Measurements from ENCODE around the gene THAP7. TPM values are rescaled to one million over a fixed set of nuclear protein-coding genes. Genes with fewer than 3 reads are reported as not detected.
"Not testable (repeated sequence)": the region's sequence is repeated elsewhere in the genome, so short reads cannot be mapped to it uniquely, and the experiment has no call there.

The THAP7 gene, protein sequence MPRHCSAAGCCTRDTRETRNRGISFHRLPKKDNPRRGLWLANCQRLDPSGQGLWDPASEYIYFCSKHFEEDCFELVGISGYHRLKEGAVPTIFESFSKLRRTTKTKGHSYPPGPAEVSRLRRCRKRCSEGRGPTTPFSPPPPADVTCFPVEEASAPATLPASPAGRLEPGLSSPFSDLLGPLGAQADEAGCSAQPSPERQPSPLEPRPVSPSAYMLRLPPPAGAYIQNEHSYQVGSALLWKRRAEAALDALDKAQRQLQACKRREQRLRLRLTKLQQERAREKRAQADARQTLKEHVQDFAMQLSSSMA
- total RNA-seq, result 16.2 and 18.8 TPM in 2 replicates

DNA sequence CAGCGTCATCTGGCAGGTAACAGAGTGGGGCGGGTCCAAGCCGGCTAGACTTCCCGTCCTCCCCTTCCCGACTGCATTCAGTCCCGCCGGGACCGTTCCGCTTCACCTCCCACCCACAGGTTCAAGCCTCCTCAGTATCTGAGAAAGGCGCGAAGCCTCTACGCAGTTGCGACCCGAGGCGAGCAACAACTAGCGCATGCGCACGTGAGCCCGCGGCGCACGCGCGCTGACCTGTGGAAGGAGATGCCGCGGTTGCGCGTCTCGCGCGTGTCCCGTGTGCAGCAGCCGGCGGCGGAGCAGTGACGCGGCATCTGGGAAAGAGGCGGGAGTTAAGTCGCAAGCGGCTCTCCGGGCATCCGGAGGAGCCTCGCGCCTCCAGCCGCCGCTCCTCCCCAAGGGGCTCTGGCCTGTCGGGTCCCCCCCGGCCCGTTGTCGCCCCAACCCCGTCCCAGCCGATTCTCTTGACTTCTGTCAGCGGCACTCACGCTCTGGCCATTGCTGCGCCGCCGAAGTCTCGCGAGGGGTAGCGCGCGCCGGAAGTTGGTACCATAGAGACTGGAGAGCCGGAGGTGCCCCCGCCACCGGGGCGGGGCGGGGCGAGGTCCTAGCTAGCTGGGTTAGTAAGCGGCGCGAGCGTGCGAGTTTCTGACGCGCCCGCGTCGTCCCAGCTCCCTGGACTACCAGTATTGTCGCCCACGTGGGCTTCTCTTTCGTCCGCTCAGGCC, at the start of gene THAP7:
Gene THAP7, minus strand, starts transcription at position 518 of the 725 bp plus-strand sequence. Its CDS starts 207 bp downstream, at position 311.
- DNase-seq (ENCODE audit: low read depth, low spot score), result peak; percentile 76

DNA sequence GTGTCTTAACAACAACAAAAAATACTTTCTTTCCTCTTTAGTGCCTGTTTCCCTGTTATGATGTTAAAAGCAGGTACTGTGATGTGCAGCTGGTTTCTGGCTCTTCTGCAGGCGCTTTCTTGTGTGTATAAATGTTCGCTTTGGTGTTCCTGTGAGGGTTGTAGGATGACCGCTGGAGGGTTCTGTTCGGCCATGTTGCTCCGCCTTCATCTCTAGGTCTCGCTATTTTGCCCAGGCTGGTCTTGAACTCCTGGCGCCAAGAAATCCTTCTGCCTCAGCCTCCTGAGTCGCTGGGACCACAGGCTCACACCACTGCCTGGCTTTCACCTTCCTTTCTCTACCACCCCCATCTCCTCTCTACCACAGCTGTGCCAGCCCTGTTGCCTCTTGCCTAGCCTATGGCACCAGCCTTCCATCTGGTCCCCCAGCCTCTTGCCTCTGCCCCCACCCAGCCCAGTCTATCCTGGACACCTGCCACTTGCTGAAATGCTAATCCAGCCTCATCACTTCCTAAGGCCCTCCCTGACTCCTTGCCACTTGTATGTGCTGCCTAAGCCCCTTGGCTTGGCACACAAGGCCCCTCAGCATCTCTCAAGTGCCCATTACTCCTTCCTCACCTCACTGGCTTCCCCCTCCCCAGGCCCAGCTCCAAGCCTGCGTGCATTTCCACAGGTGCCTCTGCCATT, 49.4 kb upstream of the THAP7 start:
- DNase-seq (ENCODE audit: low read depth, low spot score), result no peak

DNA sequence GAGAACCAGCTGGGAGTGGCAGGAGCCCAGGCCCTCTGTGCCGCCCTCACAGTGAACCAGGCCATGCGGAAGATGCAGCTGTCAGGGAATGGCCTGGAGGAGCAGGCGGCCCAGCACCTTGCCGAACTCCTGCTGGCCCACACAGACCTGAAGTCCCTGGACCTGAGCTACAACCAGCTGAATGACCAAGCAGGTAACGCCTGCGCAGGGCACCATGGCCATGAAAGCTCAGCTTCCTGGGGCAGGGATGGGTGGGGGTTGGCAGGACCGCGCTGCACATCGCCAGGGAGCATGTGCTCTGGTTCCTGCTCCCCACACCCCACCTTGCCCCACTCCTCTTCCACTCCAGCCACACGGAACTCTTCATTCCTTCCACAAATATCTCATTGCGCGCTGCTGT, 47.0 kb upstream of the THAP7 start:
- not testable (repeated sequence) for DNase-seq (ENCODE audit: low read depth, low spot score)

DNA sequence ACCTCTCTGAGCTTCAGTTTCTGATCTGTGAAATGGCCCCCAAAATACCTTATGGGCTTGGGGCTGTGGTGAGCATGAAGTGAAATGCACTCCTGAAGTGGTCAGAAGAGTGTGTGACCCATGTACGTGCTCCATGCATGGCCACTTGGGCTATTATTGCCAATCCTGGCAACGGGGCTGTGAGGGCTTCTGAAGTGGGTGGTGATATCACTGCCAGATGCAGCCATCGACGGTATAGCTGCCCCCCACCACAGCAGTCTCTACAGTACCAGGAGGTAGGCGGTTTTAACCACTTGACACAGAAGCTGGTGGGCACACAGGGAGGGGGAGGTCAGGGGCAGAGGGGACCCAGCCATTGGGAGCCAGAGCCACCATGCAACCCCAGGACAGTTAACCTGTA, 46.5 kb upstream of the THAP7 start:
- not testable (repeated sequence) for DNase-seq (ENCODE audit: low read depth, low spot score)

DNA sequence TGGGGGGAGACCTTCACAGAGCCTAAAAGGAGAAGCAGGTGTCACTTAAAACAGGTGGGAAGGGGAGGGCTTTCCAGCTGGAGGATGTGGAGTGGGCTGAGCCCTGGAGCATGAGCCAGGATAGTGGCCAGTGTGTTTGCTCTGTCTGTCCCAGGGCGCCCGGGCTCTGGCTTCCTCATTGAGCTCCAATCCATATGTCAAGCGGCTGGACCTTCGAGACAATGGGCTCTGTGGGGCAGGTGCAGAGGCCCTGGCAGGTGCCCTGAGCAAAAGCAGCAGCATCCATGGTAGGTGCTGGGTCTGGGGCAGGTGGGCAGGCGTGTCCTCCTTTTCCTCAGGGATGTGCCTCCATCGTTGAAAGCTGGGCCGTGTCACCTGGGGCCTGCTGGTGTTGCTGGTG, 45.8 kb upstream of the THAP7 start:
- DNase-seq (ENCODE audit: low read depth, low spot score), result no peak

DNA sequence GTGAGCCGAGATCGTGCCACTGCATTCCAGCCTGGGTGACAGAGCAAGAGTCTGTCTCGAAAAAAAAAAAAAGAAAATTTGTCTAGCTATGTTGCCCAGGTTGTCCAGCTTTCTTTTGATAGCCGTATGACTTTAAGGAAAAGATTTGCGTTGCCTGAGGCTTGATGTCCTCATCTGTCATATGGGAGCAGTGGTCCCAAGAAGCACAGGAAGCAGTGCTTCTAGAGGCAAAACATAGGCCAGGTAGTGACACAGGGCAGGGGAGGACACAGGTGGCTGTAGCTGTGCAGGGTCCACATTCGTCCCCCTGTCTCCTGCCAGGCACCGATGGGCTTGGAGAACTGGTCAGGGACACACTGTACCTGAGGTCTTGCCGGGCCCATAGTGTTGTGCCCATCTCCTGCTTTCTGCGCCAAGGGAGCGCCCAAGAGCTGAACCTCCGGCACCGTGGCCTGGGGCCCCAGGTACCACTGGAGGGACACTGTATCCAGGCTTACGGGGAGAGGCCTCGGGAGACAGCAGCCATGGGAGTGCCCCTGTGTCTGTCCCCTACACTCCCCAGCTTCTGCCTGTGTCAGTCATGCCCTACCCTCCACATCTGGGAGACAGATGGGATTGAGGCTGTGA, 45.2 kb upstream of the THAP7 start:
- no peak for DNase-seq (ENCODE audit: low read depth, low spot score)

DNA sequence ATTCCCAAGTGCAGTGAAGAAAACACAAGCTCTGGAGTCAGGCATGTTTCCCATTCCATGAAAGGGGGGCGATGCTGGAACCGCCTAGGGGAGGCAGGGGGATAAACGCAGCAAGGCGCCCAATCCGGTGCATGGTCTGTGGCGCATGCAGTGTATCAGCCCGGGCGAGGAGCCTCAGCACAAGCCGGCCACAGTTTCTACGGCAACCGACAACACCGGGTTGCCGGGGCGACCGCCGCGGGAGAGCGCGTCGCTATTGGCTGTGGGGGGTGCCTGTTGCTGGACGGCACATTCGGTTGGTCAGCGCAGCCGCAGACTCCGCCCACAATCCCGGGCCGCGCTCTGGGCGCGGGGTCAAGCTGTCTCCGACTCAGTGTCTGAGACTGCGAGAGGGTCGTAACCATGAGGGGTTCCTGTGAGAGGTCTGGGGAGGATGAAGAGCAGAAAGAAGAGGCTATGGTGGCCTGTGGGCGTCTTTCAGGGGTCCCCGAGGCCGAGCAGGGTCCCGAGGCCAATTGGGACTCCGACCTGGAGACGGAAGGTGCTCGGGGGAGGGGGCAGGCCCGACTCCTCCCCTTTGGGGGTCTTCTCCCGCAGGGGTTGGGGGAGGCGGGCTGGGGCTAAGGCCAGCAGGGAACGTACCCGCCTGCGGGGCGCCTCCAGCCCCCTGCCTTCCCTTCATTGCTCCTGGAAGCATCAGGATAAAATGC, 43.8 kb upstream of the THAP7 start, which contains the start of gene LRRC74B:
Gene LRRC74B, plus strand, starts transcription at position 362 of the 710 bp plus-strand sequence. Its CDS starts 41 bp downstream, at position 403.
- DNase-seq (ENCODE audit: low read depth, low spot score), result peak; percentile 57

DNA sequence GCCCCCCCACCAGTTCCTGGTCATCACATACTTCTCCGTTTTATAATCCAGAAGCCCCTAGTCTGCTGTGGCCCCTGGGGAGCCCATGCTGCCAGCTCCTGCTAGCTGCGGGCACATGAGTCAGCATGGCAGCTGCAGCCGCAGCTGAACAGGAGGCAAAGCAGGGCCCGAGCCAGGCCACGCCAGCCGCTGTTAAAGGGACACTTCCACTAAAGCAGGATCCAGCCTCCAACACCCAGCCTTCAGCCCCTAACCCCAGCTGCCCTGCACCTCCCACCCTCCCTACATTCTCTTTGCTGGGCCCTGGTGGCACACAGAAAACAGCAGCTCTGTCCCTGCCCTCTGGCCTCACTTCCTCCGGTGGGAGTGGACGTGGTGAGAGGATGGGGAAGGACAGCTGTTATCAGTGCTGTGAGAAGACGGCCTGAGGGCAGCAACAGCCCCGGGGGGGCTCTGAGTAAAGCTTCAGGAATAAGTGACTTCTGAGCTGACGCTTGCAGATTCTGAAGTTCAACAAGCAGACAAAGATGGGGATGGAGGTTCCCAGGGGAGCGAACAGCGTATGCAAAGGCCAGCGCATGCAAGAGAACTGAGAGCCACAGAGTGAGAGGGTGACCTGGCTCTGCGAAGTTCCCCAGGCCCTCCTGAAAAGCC, 43.1 kb upstream of the THAP7 start:
- no peak for DNase-seq (ENCODE audit: low read depth, low spot score)

DNA sequence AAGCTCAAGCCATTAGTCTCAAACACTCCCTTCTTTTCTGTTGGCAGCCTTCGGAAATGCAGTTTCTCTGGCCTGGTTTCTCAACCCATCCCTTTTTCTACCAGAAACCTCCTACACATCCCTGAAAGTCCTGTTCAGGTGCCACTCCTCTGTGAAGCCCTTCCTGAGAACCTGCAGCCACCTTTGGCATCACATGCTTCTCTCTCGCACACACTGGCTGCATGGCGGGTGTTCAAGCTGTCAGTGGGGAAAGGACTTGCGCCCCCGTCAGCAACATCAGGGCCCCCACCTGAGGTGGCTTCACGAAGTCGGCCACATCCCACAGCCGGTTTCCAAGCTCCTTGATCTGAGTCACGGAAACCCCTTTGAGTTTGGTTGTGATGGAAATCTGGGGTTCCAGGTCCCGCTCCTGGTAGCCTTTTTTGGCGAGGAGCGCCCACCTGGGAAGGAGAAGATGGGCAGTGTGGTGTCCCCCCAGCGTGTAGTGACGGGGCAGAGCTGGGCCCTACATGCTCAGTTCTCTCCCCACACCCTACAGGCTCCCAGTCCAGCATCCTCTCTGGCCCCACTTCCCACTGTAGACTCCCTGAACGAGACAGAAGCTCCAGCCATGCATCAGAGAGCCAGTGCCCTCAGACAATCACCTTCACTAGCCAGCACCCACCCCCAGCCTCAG, 42.1 kb upstream of the THAP7 start:
- DNase-seq (ENCODE audit: low read depth, low spot score), result no peak

DNA sequence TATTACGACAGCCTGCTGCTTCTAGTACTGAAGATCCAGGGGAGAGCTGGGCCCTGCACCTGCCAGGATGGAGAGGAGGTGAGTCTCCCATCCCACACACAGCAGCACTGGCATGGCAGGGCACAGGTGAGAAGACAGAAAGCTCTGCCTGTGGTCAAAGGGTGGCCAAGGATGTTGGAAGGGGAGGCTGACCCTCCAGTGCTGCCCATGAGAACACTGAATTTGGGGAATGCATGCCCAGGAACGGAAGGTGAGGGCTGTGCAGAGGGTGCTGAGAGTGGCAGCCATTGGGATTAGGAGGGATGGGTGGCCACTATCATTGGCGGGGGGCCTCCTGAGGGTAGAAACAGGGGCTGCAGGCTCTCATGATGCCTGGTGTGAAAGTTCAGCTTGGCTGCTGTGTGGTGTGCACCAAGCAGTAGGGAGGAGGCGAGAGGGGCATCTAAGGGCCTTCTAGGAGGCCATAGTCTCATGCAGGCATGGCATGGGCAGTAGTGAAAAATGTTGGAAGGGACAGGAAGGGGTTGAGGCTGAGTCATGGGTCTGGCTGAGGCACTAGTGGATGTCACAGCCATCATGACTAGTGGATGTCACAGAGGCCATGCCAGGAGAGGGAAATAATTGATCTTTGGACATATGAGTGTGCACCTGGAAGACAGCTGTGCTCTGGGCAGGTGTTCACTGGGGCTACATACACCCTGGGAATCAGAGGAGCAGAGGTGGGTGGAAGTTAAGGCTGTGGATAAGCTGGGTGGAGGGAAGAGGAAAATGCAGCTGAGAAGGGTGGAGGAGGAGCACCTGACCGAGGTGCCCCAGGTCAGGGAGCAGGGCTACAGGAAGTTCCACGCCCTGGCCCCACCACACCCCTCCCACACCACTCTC, 41.3 kb upstream of the THAP7 start:
- DNase-seq (ENCODE audit: low read depth, low spot score), result no peak

DNA sequence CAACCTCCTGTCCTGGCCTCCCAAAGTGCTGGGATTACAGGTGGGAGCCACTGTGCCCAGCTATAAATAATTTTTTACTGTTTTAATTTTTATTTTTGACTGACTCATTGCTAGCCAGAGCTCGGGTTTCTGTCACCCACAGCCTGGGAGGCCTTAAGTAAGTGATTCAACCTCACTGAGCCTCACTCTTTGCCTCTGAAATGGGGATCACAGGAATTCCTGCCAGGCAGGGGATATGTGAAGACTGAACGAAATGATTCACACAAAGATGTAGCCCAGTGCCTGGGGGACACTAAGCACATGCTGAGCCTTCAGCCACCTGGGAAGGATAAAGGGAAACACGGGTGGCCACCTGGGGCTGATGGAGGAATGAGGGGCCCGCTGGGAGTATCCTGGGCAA, 40.0 kb upstream of the THAP7 start:
- no peak for DNase-seq (ENCODE audit: low read depth, low spot score)

DNA sequence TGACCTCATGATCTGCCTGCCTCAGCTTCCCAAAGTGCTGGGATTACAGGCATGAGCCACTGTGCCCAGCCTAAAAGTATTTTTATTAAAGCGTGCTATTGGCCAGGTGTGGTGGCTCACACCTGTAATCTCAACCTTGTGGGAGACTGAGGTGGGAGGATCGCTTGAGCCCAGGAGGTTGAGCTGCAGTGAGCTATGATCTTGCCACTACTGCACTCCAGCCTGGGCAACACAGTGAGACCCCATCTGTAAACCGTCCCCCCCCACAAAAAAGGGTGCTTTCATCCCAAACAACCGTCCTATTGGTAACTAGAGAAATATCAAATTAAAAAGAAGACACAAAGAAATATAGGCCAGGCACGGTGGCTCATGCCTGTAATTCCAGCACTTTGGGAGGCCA, 37.2 kb upstream of the THAP7 start:
- not testable (repeated sequence) for DNase-seq (ENCODE audit: low read depth, low spot score)

DNA sequence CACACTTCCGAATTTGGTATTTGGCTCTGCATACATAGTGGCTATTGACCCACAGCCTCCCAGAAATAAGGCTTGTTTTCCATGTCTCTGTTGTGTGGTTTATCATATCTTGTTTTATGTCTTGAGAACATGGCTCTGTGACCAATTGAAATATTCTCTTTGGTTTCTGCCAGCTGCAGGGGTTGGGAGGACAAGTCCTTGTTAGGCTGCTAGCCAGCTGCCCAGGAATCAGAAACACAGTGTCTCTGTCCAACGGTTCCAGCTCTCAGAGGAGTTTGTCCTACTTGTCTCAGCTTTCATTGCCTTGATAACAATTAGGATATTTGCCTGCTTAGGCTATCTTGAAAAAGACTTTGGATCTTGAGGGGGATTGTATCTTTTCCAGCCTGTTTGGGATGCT, 36.5 kb upstream of the THAP7 start:
- no peak for DNase-seq (ENCODE audit: low read depth, low spot score)

DNA sequence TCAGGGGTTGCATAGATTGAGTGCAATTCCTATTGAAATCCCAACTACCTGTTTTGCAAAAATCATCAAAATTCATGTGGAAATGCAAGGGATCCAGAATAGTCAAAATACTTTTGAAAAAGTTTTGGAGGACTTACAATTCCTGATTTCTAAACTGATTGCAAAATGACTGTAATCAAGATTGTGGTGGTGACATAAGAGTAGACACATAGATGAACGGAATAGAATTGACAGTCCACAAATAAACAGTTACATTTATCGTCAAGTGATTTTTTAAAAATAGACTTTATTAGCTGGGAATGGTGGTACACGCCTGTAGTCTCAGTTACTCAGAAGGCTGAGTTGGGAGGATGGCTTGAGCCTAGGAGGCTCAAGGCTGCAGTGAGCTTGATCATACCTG, 33.1 kb upstream of the THAP7 start:
- DNase-seq (ENCODE audit: low read depth, low spot score), result no peak

DNA sequence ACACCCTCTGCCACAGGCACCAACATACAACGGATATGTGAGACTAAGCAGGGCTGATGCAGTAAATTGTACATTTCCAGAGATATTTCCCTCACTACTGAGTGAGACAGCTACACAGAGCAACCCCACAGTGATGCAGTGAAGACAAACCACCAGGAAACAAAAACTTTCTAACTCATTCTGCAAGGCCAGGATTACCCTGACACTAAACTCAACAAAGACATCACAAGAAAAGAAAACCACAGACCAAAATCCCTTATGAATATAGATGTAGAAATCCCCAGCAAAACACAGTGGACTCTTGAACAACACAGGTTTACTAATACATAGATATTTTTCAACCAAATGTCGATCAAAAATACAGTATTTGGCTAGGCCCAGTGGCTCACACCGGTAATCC, 32.0 kb upstream of the THAP7 start:
- no peak for DNase-seq (ENCODE audit: low read depth, low spot score)

DNA sequence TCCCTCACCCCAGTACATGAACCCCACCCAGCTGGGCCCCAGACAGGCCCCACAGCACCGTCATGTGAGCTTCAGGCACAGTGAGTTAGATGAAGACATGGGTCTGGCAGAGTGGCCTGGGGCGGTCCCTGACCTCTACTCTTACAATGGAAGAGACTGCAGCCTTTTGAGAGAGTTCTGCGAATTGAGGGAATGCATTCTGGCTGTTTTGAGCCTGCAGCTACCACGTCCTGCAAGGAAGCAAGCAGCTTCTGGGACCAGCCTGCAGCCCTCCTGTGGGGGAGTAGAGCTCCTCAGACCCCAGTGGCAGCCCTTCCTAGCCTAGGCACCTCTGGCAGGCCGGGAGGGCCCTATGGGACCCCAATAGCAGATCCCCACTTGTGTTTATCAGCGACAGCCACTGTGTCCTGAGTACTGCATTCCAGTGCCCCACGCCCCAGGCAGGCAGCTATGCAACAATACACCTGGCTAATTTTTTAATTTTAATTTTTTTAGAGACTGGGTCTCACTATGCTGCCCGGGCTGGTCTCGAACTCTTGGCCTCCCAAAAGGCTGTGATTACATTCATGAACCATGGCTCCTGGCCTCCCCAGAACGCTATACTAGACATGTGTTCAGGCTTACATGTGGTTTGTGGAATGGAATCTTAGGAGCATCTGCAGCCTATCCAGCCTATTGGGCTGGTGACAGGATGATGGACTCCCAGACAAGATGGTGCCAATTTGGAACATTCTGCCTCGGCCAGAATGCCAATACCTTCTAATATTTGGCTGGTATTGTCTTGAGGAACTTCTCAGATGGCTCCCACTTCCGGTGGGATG, 31.2 kb upstream of the THAP7 start:
- no peak for DNase-seq (ENCODE audit: low read depth, low spot score)

DNA sequence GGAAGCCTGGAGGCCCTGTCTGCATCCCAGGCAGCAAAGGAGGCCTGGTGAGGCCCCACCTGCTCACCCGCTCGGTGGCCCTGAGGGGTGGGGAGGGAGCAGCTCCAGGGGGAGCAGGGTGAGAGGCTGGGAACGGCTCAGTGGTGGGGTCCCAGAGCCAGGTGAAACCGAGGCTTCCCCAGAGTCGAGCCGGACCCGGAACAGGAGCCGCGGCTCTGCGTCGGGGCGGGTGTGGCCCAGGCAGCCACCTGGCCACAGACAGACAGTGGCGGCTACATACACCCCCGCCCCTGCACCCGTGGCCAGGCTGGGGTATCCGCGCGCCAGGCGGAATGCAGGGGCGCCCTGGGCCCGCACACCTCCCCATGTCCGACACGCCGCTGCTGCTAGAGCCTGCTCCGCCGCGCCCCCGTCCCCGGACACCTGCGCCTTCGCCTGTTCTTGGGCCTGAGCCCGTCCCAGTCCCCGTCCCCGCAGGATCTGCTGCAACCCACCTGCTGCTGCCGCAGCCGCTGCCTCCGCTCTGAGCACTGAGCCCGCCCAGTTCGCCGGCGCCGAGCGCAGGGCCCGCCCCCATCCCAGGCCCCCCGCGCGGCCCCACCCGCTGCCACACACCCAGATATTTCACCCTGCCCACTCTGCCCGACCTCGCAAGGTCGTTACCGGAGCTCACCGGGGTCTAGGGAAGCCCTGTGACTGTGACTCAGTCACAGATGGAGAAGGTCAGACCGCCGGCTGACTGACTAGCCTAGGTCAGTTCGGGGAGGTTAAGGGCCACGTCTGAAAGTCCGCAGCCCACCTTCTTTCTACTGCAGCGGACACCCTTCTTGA, 30.3 kb upstream of the THAP7 start, which contains the start of gene SLC7A4:
Gene SLC7A4, minus strand, starts transcription at position 525 of the 831 bp plus-strand sequence. CDS start 749 bp downstream, outside the sequence.
- DNase-seq (ENCODE audit: low read depth, low spot score), result no peak

Data from pulmonary artery endothelial cell (primary cell).